HepG2 (cell line): ENCODE measurements around the gene DOCK2. TPM values are rescaled to one million over a fixed set of nuclear protein-coding genes. Genes with fewer than 3 reads are reported as not detected.

Source experiments
- ATAC-seq: fragments of 200-7000 bp; cut with Tn5 transposase; 3 replicates; pipeline ENCODE4 v1.9.1; 2020; ENCODE audit warnings: mild to moderate bottlenecking, moderate library complexity
- BruUV-seq: library from RNA; stranded (reverse); fragments of 400-500 nt; replicated peaks from 2 replicates; lab custom pipeline; 2021; lab: Mats Ljungman, UMichigan
- CTCF ChIA-PET: fragments of 300-600 bp; formaldehyde crosslinking; extraction: SDS; loops from one replicate; lab custom pipeline; 2021; ENCODE audit warnings: low total read pairs, inconsistent platforms, low intra/inter-chr PET ratio; lab: Yijun Ruan, JAX
- POLR2A ChIA-PET: fragments of 350-600 bp; sonication (Branson Sonifier 250); formaldehyde crosslinking; loops from one replicate; lab custom pipeline; 2020; ENCODE audit warnings: antibody characterized with exemption, inconsistent platforms; lab: Yijun Ruan, JAX
- DNase-seq: peaks from one replicate; pipeline ENCODE4 v3.0.0-alpha.2; 2015; ENCODE audit warnings: low spot score
- FAIRE-seq: peaks from 3 replicates; lab custom pipeline; 2011; peaks lifted over from hg19 to GRCh38; lab: Jason Lieb, UNC
- H2AFZ ChIP-seq: one replicate; pipeline ENCODE4 v1.6.1; 2011; ENCODE audit warnings: low read length, inconsistent platforms
- H3K27ac ChIP-seq: fragments of 300-600 bp; 3 replicates; pipeline ENCODE4 v1.8.0; 2011; ENCODE audit warnings: mixed run types, mild to moderate bottlenecking, mixed read lengths, low read length, inconsistent platforms; ENCODE audit not compliant: insufficient read depth; ENCODE audit errors: extremely low read length
- H3K27me3 ChIP-seq, 2 experiments: fragments of 200-600 bp in 1 of 2; 2 replicates in 1 of 2; 3 replicates in 1 of 2; pipeline versions ENCODE4 v1.6.0 to v1.8.0; 2011; ENCODE audit warnings: low read length in 2 of 2, mild to moderate bottlenecking in 2 of 2, moderate library complexity in 2 of 2, inconsistent platforms in 1 of 2; ENCODE audit not compliant: insufficient read depth in 2 of 2, control insufficient read depth in 1 of 2
- H3K36me3 ChIP-seq, 2 experiments: fragments of 200-600 bp in 1 of 2; replicated peaks in 1 of 2; 2 replicates in 1 of 2; 3 replicates in 1 of 2; pipeline versions ENCODE4 v1.5.1 to v1.8.0; 2011; ENCODE audit warnings: low read length in 2 of 2, inconsistent platforms in 1 of 2; ENCODE audit not compliant: insufficient read depth in 2 of 2, control insufficient read depth in 1 of 2
- H3K4me1 ChIP-seq: 2 replicates; pipeline ENCODE4 v1.5.1; 2012; ENCODE audit warnings: low read length, inconsistent platforms; ENCODE audit not compliant: insufficient read depth
- H3K4me2 ChIP-seq: 2 replicates; pipeline ENCODE4 v1.6.0; 2011; ENCODE audit warnings: low read depth, low read length, inconsistent platforms
- H3K4me3 ChIP-seq, 3 experiments: fragments of 200-600 bp in 1 of 3; sonication (generic), shearing (Covaris generic) in 1 of 3; replicated peaks in 1 of 3; 2 replicates each; pipeline ENCODE4 v1.5.1; 2011 to 2016; ENCODE audit warnings: low read length in 3 of 3, inconsistent platforms in 2 of 3, low read depth in 2 of 3, mild to moderate bottlenecking in 2 of 3, control low read depth in 1 of 3, mixed read lengths in 1 of 3; ENCODE audit not compliant: insufficient read depth in 1 of 3
- H3K79me2 ChIP-seq: one replicate; pipeline ENCODE4 v1.6.1; 2011; ENCODE audit warnings: low read length, inconsistent platforms; ENCODE audit not compliant: insufficient read depth
- H3K9ac ChIP-seq: 2 replicates; pipeline ENCODE4 v1.6.0; 2011; ENCODE audit warnings: mild to moderate bottlenecking, low read depth, low read length, inconsistent platforms; ENCODE audit not compliant: insufficient read depth
- H3K9me3 ChIP-seq: 2 replicates; pipeline ENCODE4 v1.5.1; 2012; ENCODE audit warnings: mild to moderate bottlenecking, low read length
- H4K20me1 ChIP-seq: 2 replicates; pipeline ENCODE4 v1.6.0; 2011; ENCODE audit warnings: inconsistent platforms, mild to moderate bottlenecking, low read length, moderate library complexity; ENCODE audit not compliant: insufficient read depth
- ATF7 ChIP-seq, 2 experiments: fragments of 450-650 bp in 1 of 2; sonication (generic) in 1 of 2; formaldehyde crosslinking in 1 of 2; IDR thresholded peaks; 2 replicates each; pipeline versions ENCODE4 v1.4.0 to v1.6.1; 2016 to 2020; ENCODE audit warnings: antibody characterized with exemption in 1 of 2, mild to moderate bottlenecking in 1 of 2, missing genetic modification reagents in 1 of 2
- DDIT3 ChIP-seq: sonication (generic); formaldehyde crosslinking; IDR thresholded peaks from 2 replicates; pipeline ENCODE4 v1.4.0; 2020; ENCODE audit warnings: mild to moderate bottlenecking, missing genetic modification reagents
- KDM6A ChIP-seq: IDR thresholded peaks from 2 replicates; pipeline ENCODE4 v1.6.1; 2016; ENCODE audit warnings: low read depth
- SMC3 ChIP-seq: IDR thresholded peaks from 2 replicates; pipeline ENCODE4 v1.6.1; 2011; ENCODE audit warnings: low read length, improper control_type of control experiment
- XRCC5 ChIP-seq: fragments of 200-400 bp; formaldehyde crosslinking; optimal IDR thresholded peaks from 2 replicates; pipeline ENCODE3; 2017; ENCODE audit warnings: mild to moderate bottlenecking, low read length
- ZBTB20 ChIP-seq: sonication (generic); formaldehyde crosslinking; IDR thresholded peaks from 2 replicates; pipeline ENCODE4 v1.8.1; 2023; ENCODE audit warnings: missing genetic modification reagents, low read depth, mild to moderate bottlenecking, borderline replicate concordance
- ZBTB3 ChIP-seq: sonication (generic); formaldehyde crosslinking; IDR thresholded peaks from 2 replicates; pipeline ENCODE4 v1.4.0; 2020; ENCODE audit warnings: low read depth, mild to moderate bottlenecking, moderate library complexity, missing genetic modification reagents, borderline replicate concordance
- WGBS: methylation state at CpG from one replicate; pipeline ENCODE4 v1.1.6; 2017; ENCODE audit warnings: low lambda C conversion rate; 5-methylcytosine and 5-hydroxymethylcytosine counted together
- in situ Hi-C: cut with HindIII; loops from 2 replicates; pipeline ENCODE4 v1.10.0; 2017; ENCODE audit warnings: low pct_unique_long_range_greater_than_20kb; ENCODE audit not compliant: extremely low pct_ligation_motif_present
- intact Hi-C: fragments of 100-400 bp; cut with micrococcal nuclease; formaldehyde crosslinking; loops from one replicate; pipeline ENCODE4 v1.10.0; 2022; ENCODE audit not compliant: unreplicated experiment
- polyA plus RNA-seq, 8 experiments: library from polyadenylated mRNA; depleted of rRNA in 3 of 8; stranded (reverse) in 7 of 8; unstranded in 1 of 8; fragments of >200 nt; fragmentation: Illumina TruSeq in 4 of 8; extraction: Trizol in 4 of 8; gene quantifications; 2 replicates each; pipeline versions ENCODE4 v1.2.1 to v1.2.3, GENCODE V29; 2011 to 2016; ENCODE audit warnings: low read depth in 4 of 8, missing spikeins in 1 of 8, mixed read lengths in 1 of 8; ENCODE audit not compliant: insufficient read depth in 1 of 8
- total RNA-seq, 5 experiments: library from RNA; depleted of rRNA; stranded (reverse); fragments of >200 nt; fragmentation: Illumina TruSeq; extraction: Trizol; gene quantifications; 2 replicates each; pipeline ENCODE4 v1.2.3, GENCODE V29; 2016; ENCODE audit warnings: low read depth in 1 of 5
- TF ChIP-seq, protein P1 (sequence below): sonication (generic); formaldehyde crosslinking; IDR thresholded peaks from 2 replicates; pipeline ENCODE4 v1.5.0; 2020; ENCODE audit warnings: mild to moderate bottlenecking, missing genetic modification reagents, moderate library complexity
- TF ChIP-seq, protein P2 (sequence below): IDR thresholded peaks from 2 replicates; pipeline ENCODE4 v1.6.1; 2016; ENCODE audit warnings: mild to moderate bottlenecking, missing biosample characterization, missing genetic modification reagents

The DOCK2 gene
- total and polyA plus RNA-seq, 2 of the 13 experiments (the other 11 are each of a cell fraction or from before 2014, with no cell fraction given) = not detected

- intact Hi-C loops (loop anchor here (2.0 to 5.0 kb wide), 2 partner anchors 278 to 993 kb away; no protein-coding TSS in a partner anchor), in situ Hi-C loops (loop anchor here (5.0 kb wide), 1 partner anchor 283 kb away; no protein-coding TSS in a partner anchor)
- DNase-seq (peak; percentile 39), ATAC-seq (peak; percentile 97), FAIRE-seq (peak; percentile 28)
- Histone ChIP-seq H3K9me3 (no peaks in the 10 kb centered on the region), H3K9ac (no peak within 1 kb of the TSS), H3K27me3 (no peaks in the 10 kb centered on the region; a peak in 1 of 5 replicates), H3K36me3 (no peaks in the 10 kb centered on the region), H3K4me1 (no peaks in the 10 kb centered on the region), H3K4me3 (no peak within 1 kb of the TSS), H3K79me2 (no peaks in the 10 kb centered on the region), H2AFZ (no peak within 1 kb of the TSS), H4K20me1 (no peaks in the 10 kb centered on the region), H3K27ac (no peak within 1 kb of the TSS), H3K4me2 (peak within 1 kb of the TSS; percentile 5; the same call in 1 of the 2 replicates)
- 13% methylated on average over 11 of the region's 11 CpGs for WGBS
- no TSS peak for BruUV-seq
- POLR2A ChIA-PET = no interaction called here
- CTCF ChIA-PET = interaction anchor here (0.7 kb wide), 1 partner anchor 278 kb away, joined by 3 read pairs; no protein-coding TSS in a partner anchor
- TF ChIP-seq, protein P1, sequence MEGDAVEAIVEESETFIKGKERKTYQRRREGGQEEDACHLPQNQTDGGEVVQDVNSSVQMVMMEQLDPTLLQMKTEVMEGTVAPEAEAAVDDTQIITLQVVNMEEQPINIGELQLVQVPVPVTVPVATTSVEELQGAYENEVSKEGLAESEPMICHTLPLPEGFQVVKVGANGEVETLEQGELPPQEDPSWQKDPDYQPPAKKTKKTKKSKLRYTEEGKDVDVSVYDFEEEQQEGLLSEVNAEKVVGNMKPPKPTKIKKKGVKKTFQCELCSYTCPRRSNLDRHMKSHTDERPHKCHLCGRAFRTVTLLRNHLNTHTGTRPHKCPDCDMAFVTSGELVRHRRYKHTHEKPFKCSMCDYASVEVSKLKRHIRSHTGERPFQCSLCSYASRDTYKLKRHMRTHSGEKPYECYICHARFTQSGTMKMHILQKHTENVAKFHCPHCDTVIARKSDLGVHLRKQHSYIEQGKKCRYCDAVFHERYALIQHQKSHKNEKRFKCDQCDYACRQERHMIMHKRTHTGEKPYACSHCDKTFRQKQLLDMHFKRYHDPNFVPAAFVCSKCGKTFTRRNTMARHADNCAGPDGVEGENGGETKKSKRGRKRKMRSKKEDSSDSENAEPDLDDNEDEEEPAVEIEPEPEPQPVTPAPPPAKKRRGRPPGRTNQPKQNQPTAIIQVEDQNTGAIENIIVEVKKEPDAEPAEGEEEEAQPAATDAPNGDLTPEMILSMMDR = peak; percentile 42
- no peak for TF ChIP-seq KDM6A (CRISPR knock-in tag)
- TF ChIP-seq ZBTB3 (CRISPR knock-in tag) = no peak
- no peak for TF ChIP-seq ATF7 (IDR thresholded peaks at IDR 0.05)
- no peak for TF ChIP-seq ATF7 (CRISPR knock-in tag; IDR thresholded peaks at IDR 0.05)
- TF ChIP-seq XRCC5 = peak; percentile 45
- TF ChIP-seq ZBTB20 = no peak
- TF ChIP-seq DDIT3 (CRISPR knock-in tag) = no peak
- TF ChIP-seq SMC3 = peak; percentile 15; the same call in 1 of the 2 replicates
- TF ChIP-seq, protein P2, sequence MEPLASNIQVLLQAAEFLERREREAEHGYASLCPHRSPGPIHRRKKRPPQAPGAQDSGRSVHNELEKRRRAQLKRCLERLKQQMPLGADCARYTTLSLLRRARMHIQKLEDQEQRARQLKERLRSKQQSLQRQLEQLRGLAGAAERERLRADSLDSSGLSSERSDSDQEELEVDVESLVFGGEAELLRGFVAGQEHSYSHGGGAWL (CRISPR knock-in tag) = no peak
Measured at GRCh38 chr5:169980418-169981053, 343.5 kb downstream of the DOCK2 start, which contains the start of gene INSYN2B. INSYN2B (minus strand) TSS chr5:169980495; CDS start chr5:169883898, 96,597 bp downstream.
